ENCODE data around the gene WNT3. TPM values are rescaled to one million over a fixed set of nuclear protein-coding genes. Genes with fewer than 3 reads are reported as not detected.

The WNT3 gene
- total and polyA plus RNA-seq, 10 of the 15 experiments (the other 5 are each of a cell fraction or from before 2014, with no cell fraction given) = 0.01 to 0.03 TPM; not detected in 8

- ChIA-PET POLR2A (no interaction called here), RAD21 (ENCODE audit: unreplicated experiment) (no interaction called here), SMC1A (ENCODE audit: uncharacterized antibody, unreplicated experiment) (no interaction called here), CTCF (no interaction called here)
- H4K20me1 ChIP-seq (ENCODE audit: control insufficient read depth, insufficient read depth) = no peaks in the 10 kb centered on the region
- WGBS (ENCODE audit: insufficient coverage, insufficient replicate concordance, low lambda C conversion rate, missing lambda C conversion rate) = 77% methylated on average over 5 of the region's 5 CpGs
- no peaks in the 10 kb centered on the region; a peak in 1 of 4 replicates for H3K27me3 ChIP-seq (replicated peaks in 1 of 2; ENCODE audit: control insufficient read depth in 2 of 2, insufficient read depth in 2 of 2, low read length in 1 of 2)
- H3K27ac ChIP-seq (ENCODE audit: control insufficient read depth, insufficient read depth) = no peak overlapping the region
- H2AFZ ChIP-seq (ENCODE audit: control insufficient read depth, low read depth, low read length) = no peak overlapping the region
- BruUV-seq (replicated peaks) = no TSS peak
- no peaks in the 10 kb centered on the region for H3K9me3 ChIP-seq (replicated peaks; ENCODE audit: control insufficient read depth, insufficient read depth, low read length)
- intact Hi-C loops (cut with micrococcal nuclease; ENCODE audit: unreplicated experiment) (no loop called here), in situ Hi-C loops (cut with MboI) (no loop called here)
- TF ChIP-seq MAX (IDR thresholded peaks at IDR 0.05; ENCODE audit: low read depth, low read length) (no peak), ESRRA (IDR thresholded peaks at IDR 0.05; ENCODE audit: low read length) (no peak)
- FAIRE-seq (no peak), ATAC-seq (no peak), DNase-seq (ENCODE audit: low read depth, low spot score) (no peak)
- no peaks in the 10 kb centered on the region for H3K4me1 ChIP-seq (ENCODE audit: control insufficient read depth, insufficient read depth, low read length)
- no peak overlapping the region for H3K9ac ChIP-seq (ENCODE audit: control insufficient read depth, insufficient read depth, low read length)
- H3K4me2 ChIP-seq (ENCODE audit: control insufficient read depth, insufficient read depth) = no peak overlapping the region
- no peak overlapping the region for H3K4me3 ChIP-seq
- no peaks in the 10 kb centered on the region for H3K36me3 ChIP-seq (ENCODE audit: control insufficient read depth in 2 of 2, insufficient read depth in 2 of 2, low read length in 1 of 2)
- no peaks in the 10 kb centered on the region for H3K79me2 ChIP-seq (ENCODE audit: control insufficient read depth, insufficient read depth, low read length)
Observed at GRCh38 chr17:46780003-46780373, 38.5 kb downstream of the WNT3 start.

DNA sequence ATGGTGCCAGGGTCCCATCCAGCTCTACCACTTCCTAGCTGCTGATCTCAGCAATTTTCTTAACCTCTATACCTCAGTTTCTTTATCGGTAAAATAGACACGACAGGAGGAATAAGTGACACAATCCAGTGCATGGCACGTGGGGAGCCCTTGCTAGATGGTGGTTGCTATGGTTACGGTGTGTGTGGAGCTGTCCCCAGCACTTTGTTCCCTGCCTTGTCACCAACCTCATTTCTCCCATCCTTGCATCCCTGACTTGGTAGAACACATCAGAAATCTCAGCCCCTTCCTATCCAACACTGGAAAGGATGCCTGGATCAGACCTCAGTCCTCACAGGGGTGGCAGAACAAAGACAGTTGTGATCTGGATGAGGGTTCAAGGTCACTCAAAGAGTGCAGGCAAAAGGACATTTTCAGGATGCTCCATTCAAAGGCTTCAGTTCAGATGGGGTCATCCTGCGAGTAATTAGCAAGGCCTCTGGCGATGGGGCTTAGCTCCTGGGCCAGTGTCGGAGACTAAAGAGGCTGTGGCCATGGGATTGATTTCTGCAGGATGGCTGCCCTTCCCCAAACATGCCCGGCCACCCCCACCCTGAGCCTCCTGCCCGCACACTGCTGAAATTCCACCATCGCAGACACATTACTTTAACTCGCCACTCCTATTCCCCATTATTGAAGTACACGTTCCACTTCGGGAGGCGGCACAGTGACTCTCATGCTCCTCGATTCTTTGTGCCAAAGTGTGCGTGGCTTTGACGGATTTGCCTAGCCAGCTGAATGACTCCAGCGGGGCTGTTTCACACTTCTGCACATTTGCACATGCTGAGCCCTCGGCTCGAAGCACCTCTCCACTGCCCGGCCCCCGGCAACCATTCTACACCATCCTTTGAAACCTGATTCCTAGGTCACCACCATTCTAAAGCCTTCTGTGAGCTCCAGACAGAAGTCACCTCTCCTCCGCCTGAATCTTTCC is 40.3 kb downstream of the WNT3 start:
- DNase-seq (ENCODE audit: low read depth, low spot score) = no peak
- Histone ChIP-seq H3K27ac (ENCODE audit: control insufficient read depth, insufficient read depth) (no peak overlapping the region), H3K79me2 (ENCODE audit: control insufficient read depth, insufficient read depth, low read length) (no peaks in the 10 kb centered on the region), H3K9me3 (replicated peaks; ENCODE audit: control insufficient read depth, insufficient read depth, low read length) (no peaks in the 10 kb centered on the region), H3K27me3 (replicated peaks in 1 of 2; ENCODE audit: control insufficient read depth in 2 of 2, insufficient read depth in 2 of 2, low read length in 1 of 2) (peaks cover under 1 to 2% of the 10 kb centered on the region in 2 experiments; a peak in 3 of 4 replicates), H3K4me2 (ENCODE audit: control insufficient read depth, insufficient read depth) (no peak overlapping the region), H3K9ac (ENCODE audit: control insufficient read depth, insufficient read depth, low read length) (no peak overlapping the region), H2AFZ (ENCODE audit: control insufficient read depth, low read depth, low read length) (no peak overlapping the region), H3K36me3 (ENCODE audit: control insufficient read depth in 2 of 2, insufficient read depth in 2 of 2, low read length in 1 of 2) (no peaks in the 10 kb centered on the region), H3K4me3 (no peak overlapping the region), H3K4me1 (ENCODE audit: control insufficient read depth, insufficient read depth, low read length) (no peaks in the 10 kb centered on the region), H4K20me1 (ENCODE audit: control insufficient read depth, insufficient read depth) (no peaks in the 10 kb centered on the region)
- no peak for TF ChIP-seq SRF (IDR thresholded peaks at IDR 0.05; ENCODE audit: low read depth in 2 of 2, low read length in 2 of 2)
- TF ChIP-seq BMI1 (IDR thresholded peaks at IDR 0.05; ENCODE audit: borderline replicate concordance) = peak; percentile 24; the same call in 1 of the 2 replicates
- intact Hi-C loops (cut with micrococcal nuclease; ENCODE audit: unreplicated experiment) = loop anchor here (10.0 kb wide), 1 partner anchor 67 kb away; no protein-coding TSS in a partner anchor
- ChIA-PET RAD21 (ENCODE audit: unreplicated experiment) (no interaction called here), CTCF (no interaction called here), POLR2A (no interaction called here), SMC1A (ENCODE audit: uncharacterized antibody, unreplicated experiment) (no interaction called here)
- 51% methylated on average over 23 of the region's 23 CpGs for WGBS (ENCODE audit: insufficient coverage, insufficient replicate concordance, low lambda C conversion rate, missing lambda C conversion rate)
- BruUV-seq (replicated peaks) = no TSS peak
- FAIRE-seq = no peak
- in situ Hi-C loops (cut with MboI) = no loop called here
- no peak for ATAC-seq

Data from GM12878 (cell line).